Measurements from ENCODE around the gene PPARA. TPM values are rescaled to one million over a fixed set of nuclear protein-coding genes. Genes with fewer than 3 reads are reported as not detected.
"Not testable (repeated sequence)": the region's sequence is repeated elsewhere in the genome, so short reads cannot be mapped to it uniquely, and the experiment has no call there.

The PPARA gene
- total and polyA plus RNA-seq, 5 donors: 22.9 to 85.2 (median 71.4) TPM

GRCh38 chr22:46198274-46198673 lies 47.9 kb downstream of the PPARA start:
- intact Hi-C loops (cut with DNase I): no loop called here
- Histone ChIP-seq H3K9me3 (ENCODE audit: control insufficient read depth, low read length) (no peaks in the 10 kb centered on the region), H3K27ac (ENCODE audit: low read length) (no peak overlapping the region), H3K4me1 (ENCODE audit: control insufficient read depth, insufficient read depth, low read length) (peaks cover 7% of the 10 kb centered on the region), H3K27me3 (ENCODE audit: control insufficient read depth, insufficient read depth) (no peaks in the 10 kb centered on the region), H3K4me3 (ENCODE audit: low read length) (no peak overlapping the region)
- 78% methylated on average over 18 of the region's 18 CpGs for WGBS
- peak in 1 of 2 donors; percentile 25 for ATAC-seq
- peak in 1 of 3 donors; percentile 66 for DNase-seq

- WGBS: 96% methylated on average over 18 of the region's 18 CpGs
- H3K27ac ChIP-seq (ENCODE audit: low read length); H3K4me1 ChIP-seq (ENCODE audit: control insufficient read depth, insufficient read depth, low read length); ATAC-seq; H3K9me3 ChIP-seq (ENCODE audit: control insufficient read depth, low read length); intact Hi-C loops (cut with DNase I); H3K4me3 ChIP-seq (ENCODE audit: low read length); DNase-seq; H3K27me3 ChIP-seq (ENCODE audit: control insufficient read depth, insufficient read depth): not testable (repeated sequence)
Measured at GRCh38 chr22:46198806-46199205, 48.5 kb downstream of the PPARA start.

- Histone ChIP-seq H3K4me3 (ENCODE audit: low read length) (no peak overlapping the region), H3K27me3 (ENCODE audit: control insufficient read depth, insufficient read depth) (no peaks in the 10 kb centered on the region), H3K9me3 (ENCODE audit: control insufficient read depth, low read length) (no peaks in the 10 kb centered on the region), H3K4me1 (ENCODE audit: control insufficient read depth, insufficient read depth, low read length) (peaks cover 3% of the 10 kb centered on the region), H3K27ac (ENCODE audit: low read length) (peak overlapping the region; percentile 37)
- DNase-seq (no peak), ATAC-seq (peak in 1 of 2 donors; percentile 56)
- WGBS: 66% methylated on average over 17 of the region's 17 CpGs
- intact Hi-C loops (cut with DNase I): loop anchor here in 1 of 4 donors (10.0 kb wide), 1 partner anchor 46 kb away; the partner anchor contains the start of gene PPARA
Measured at GRCh38 chr22:46201059-46201757, 50.9 kb downstream of the PPARA start.

- intact Hi-C loops (cut with DNase I): loop anchor here in 1 of 4 donors (10.0 kb wide), 1 partner anchor 48 kb away; the partner anchor contains the start of gene PPARA
- Histone ChIP-seq H3K4me3 (ENCODE audit: low read length) (no peak overlapping the region), H3K9me3 (ENCODE audit: control insufficient read depth, low read length) (no peaks in the 10 kb centered on the region), H3K27me3 (ENCODE audit: control insufficient read depth, insufficient read depth) (no peaks in the 10 kb centered on the region), H3K4me1 (ENCODE audit: control insufficient read depth, insufficient read depth, low read length) (peaks cover 3% of the 10 kb centered on the region), H3K27ac (ENCODE audit: low read length) (no peak overlapping the region)
- ATAC-seq (no peak), DNase-seq (no peak)
- WGBS: 89% methylated on average over 12 of the region's 12 CpGs
Measured at GRCh38 chr22:46202897-46203600, 52.7 kb downstream of the PPARA start.

- 92% methylated on average over 7 of the region's 7 CpGs for whole genome bisulfite sequencing
- peaks cover 3% of the 10 kb centered on the region for H3K4me1 ChIP-seq (ENCODE audit: control insufficient read depth, insufficient read depth, low read length)
- no peak overlapping the region for H3K4me3 ChIP-seq (ENCODE audit: low read length)
- no peak for ATAC-seq
- H3K27me3 ChIP-seq (ENCODE audit: control insufficient read depth, insufficient read depth): no peaks in the 10 kb centered on the region
- H3K27ac ChIP-seq (ENCODE audit: low read length): no peak overlapping the region
- H3K9me3 ChIP-seq (ENCODE audit: control insufficient read depth, low read length): no peaks in the 10 kb centered on the region
- no peak for DNase-seq
- intact Hi-C loops (cut with DNase I): loop anchor here in 1 of 4 donors (10.0 kb wide), 1 partner anchor 49 kb away; the partner anchor contains the start of gene PPARA
Measured at GRCh38 chr22:46203601-46203980, 53.3 kb downstream of the PPARA start.

GRCh38 chr22:46209262-46209661 lies 58.9 kb downstream of the PPARA start:
- Histone ChIP-seq H3K27me3 (ENCODE audit: control insufficient read depth, insufficient read depth) (no peaks in the 10 kb centered on the region), H3K27ac (ENCODE audit: low read length) (no peak overlapping the region), H3K4me1 (ENCODE audit: control insufficient read depth, insufficient read depth, low read length) (no peaks in the 10 kb centered on the region), H3K4me3 (ENCODE audit: low read length) (no peak overlapping the region), H3K9me3 (ENCODE audit: control insufficient read depth, low read length) (no peaks in the 10 kb centered on the region)
- no peak for DNase-seq
- ATAC-seq: no peak
- WGBS: 93% methylated on average over 1 of the region's 1 CpG
- intact Hi-C loops (cut with DNase I): loop anchor here in 1 of 4 donors (10.0 kb wide), 1 partner anchor 54 kb away; the partner anchor contains the start of gene PPARA

GRCh38 chr22:46212195-46212594 lies 61.9 kb downstream of the PPARA start:
- intact Hi-C loops (cut with DNase I): no loop called here
- H3K4me1 ChIP-seq (ENCODE audit: control insufficient read depth, insufficient read depth, low read length): no peaks in the 10 kb centered on the region
- DNase-seq (no peak), ATAC-seq (no peak)
- WGBS: 94% methylated on average over 4 of the region's 4 CpGs
- H3K9me3 ChIP-seq (ENCODE audit: control insufficient read depth, low read length): no peaks in the 10 kb centered on the region
- no peak overlapping the region for H3K4me3 ChIP-seq (ENCODE audit: low read length)
- no peaks in the 10 kb centered on the region for H3K27me3 ChIP-seq (ENCODE audit: control insufficient read depth, insufficient read depth)
- H3K27ac ChIP-seq (ENCODE audit: low read length): no peak overlapping the region

GRCh38 chr22:46213052-46213451 lies 62.7 kb downstream of the PPARA start:
- Histone ChIP-seq H3K27ac (ENCODE audit: low read length) (no peak overlapping the region), H3K9me3 (ENCODE audit: control insufficient read depth, low read length) (no peaks in the 10 kb centered on the region), H3K4me3 (ENCODE audit: low read length) (no peak overlapping the region), H3K27me3 (ENCODE audit: control insufficient read depth, insufficient read depth) (no peaks in the 10 kb centered on the region), H3K4me1 (ENCODE audit: control insufficient read depth, insufficient read depth, low read length) (no peaks in the 10 kb centered on the region)
- WGBS: 98% methylated on average over 4 of the region's 4 CpGs
- intact Hi-C loops (cut with DNase I): no loop called here
- ATAC-seq: no peak
- DNase-seq: no peak

- Histone ChIP-seq H3K27me3 (ENCODE audit: control insufficient read depth, insufficient read depth) (no peaks in the 10 kb centered on the region), H3K9me3 (ENCODE audit: control insufficient read depth, low read length) (no peaks in the 10 kb centered on the region), H3K27ac (ENCODE audit: low read length) (no peak overlapping the region), H3K4me1 (ENCODE audit: control insufficient read depth, insufficient read depth, low read length) (no peaks in the 10 kb centered on the region), H3K4me3 (ENCODE audit: low read length) (no peak overlapping the region)
- WGBS: 98% methylated on average over 29 of the region's 29 CpGs
- DNase-seq (no peak), ATAC-seq (peak; percentile 26 to 41)
- intact Hi-C loops (cut with DNase I): no loop called here
Measured at GRCh38 chr22:46214149-46214548, 63.8 kb downstream of the PPARA start.

- DNase-seq (no peak), ATAC-seq (peak in 1 of 2 donors; percentile 21)
- Histone ChIP-seq H3K4me1 (ENCODE audit: control insufficient read depth, insufficient read depth, low read length) (no peaks in the 10 kb centered on the region), H3K27ac (ENCODE audit: low read length) (no peak overlapping the region), H3K9me3 (ENCODE audit: control insufficient read depth, low read length) (no peaks in the 10 kb centered on the region), H3K27me3 (ENCODE audit: control insufficient read depth, insufficient read depth) (no peaks in the 10 kb centered on the region), H3K4me3 (ENCODE audit: low read length) (no peak overlapping the region)
- 98% methylated on average over 28 of the region's 28 CpGs for WGBS
- intact Hi-C loops (cut with DNase I): no loop called here
Measured at GRCh38 chr22:46214616-46215015, 64.3 kb downstream of the PPARA start.

- Histone ChIP-seq H3K4me3 (ENCODE audit: low read length) (no peak overlapping the region), H3K27ac (ENCODE audit: low read length) (no peak overlapping the region), H3K27me3 (ENCODE audit: control insufficient read depth, insufficient read depth) (no peaks in the 10 kb centered on the region), H3K9me3 (ENCODE audit: control insufficient read depth, low read length) (no peaks in the 10 kb centered on the region), H3K4me1 (ENCODE audit: control insufficient read depth, insufficient read depth, low read length) (no peaks in the 10 kb centered on the region)
- intact Hi-C loops (cut with DNase I): no loop called here
- DNase-seq: no peak
- ATAC-seq: no peak
- 79% methylated on average over 10 of the region's 10 CpGs for WGBS
Measured at GRCh38 chr22:46219636-46220035, 69.3 kb downstream of the PPARA start.

Measured in right cardiac atrium (tissue), 5 donors.